Loucy (cell line): ENCODE data around the gene MFAP3L.

Source experiments
- H2AFZ ChIP-seq: fragments of 200-600 bp; sonication (generic); 2 replicates; pipeline ENCODE4 v1.6.0; 2016; ENCODE audit warnings: antibody characterized with exemption, mild to moderate bottlenecking, low read length, moderate library complexity
- H3F3A ChIP-seq: fragments of 200-600 bp; 2 replicates; pipeline ENCODE4 v1.6.0; 2016; ENCODE audit warnings: antibody characterized with exemption, low read depth, mild to moderate bottlenecking
- H3K27me3 ChIP-seq: fragments of 200-600 bp; sonication (generic); 2 replicates; pipeline ENCODE4 v1.6.1; 2014; ENCODE audit warnings: low read length, mild to moderate bottlenecking; ENCODE audit not compliant: insufficient read depth, poor library complexity, severe bottlenecking
- H3K36me3 ChIP-seq: fragments of 200-600 bp; sonication (generic); 2 replicates; pipeline ENCODE4 v1.6.1; 2016; ENCODE audit warnings: low read length; ENCODE audit not compliant: insufficient read depth
- H3K4me1 ChIP-seq: fragments of 200-600 bp; sonication (generic); 2 replicates; pipeline ENCODE4 v1.5.1; 2014; ENCODE audit warnings: low read length, mild to moderate bottlenecking; ENCODE audit not compliant: insufficient read depth, poor library complexity, severe bottlenecking
- H3K4me2 ChIP-seq: fragments of 200-600 bp; sonication (generic); 2 replicates; pipeline ENCODE4 v1.6.0; 2014; ENCODE audit warnings: antibody characterized with exemption, low read length, low read depth, mild to moderate bottlenecking; ENCODE audit not compliant: poor library complexity, severe bottlenecking
- H3K4me3 ChIP-seq: fragments of 200-600 bp; sonication (generic); 2 replicates; pipeline ENCODE4 v1.5.1; 2014; ENCODE audit warnings: low read length, mild to moderate bottlenecking, mixed read lengths; ENCODE audit not compliant: poor library complexity, severe bottlenecking
- H3K79me2 ChIP-seq: fragments of 200-600 bp; sonication (generic); 2 replicates; pipeline ENCODE4 v1.6.1; 2014; ENCODE audit warnings: low read length; ENCODE audit not compliant: insufficient read depth
- H3K9ac ChIP-seq: fragments of 200-600 bp; sonication (generic); 2 replicates; pipeline ENCODE4 v1.6.0; 2014; ENCODE audit warnings: mild to moderate bottlenecking, low read depth, low read length, moderate library complexity; ENCODE audit not compliant: poor library complexity, severe bottlenecking
- H3K9me2 ChIP-seq: fragments of 200-600 bp; sonication (generic); replicated peaks from 2 replicates; pipeline ENCODE4 v1.6.1; 2016; ENCODE audit warnings: low read depth, low read length, mixed read lengths
- H3K9me3 ChIP-seq: fragments of 200-600 bp; sonication (generic); 2 replicates; pipeline ENCODE4 v1.6.1; 2014; ENCODE audit warnings: mild to moderate bottlenecking, antibody characterized with exemption, low read length, low read depth; ENCODE audit not compliant: insufficient read depth
- H4K20me1 ChIP-seq: fragments of 200-600 bp; sonication (generic); 2 replicates; pipeline ENCODE4 v1.6.0; 2014; ENCODE audit warnings: antibody characterized with exemption, low read length, mild to moderate bottlenecking; ENCODE audit not compliant: insufficient read depth, poor library complexity, severe bottlenecking
- EZH2phosphoT487 ChIP-seq: fragments of 200-600 bp; IDR thresholded peaks from 2 replicates; pipeline ENCODE4 v1.6.1; 2018; ENCODE audit warnings: antibody characterized with exemption, mild to moderate bottlenecking, moderate library complexity, borderline replicate concordance
- TF ChIP-seq, protein P1 (sequence below): fragments of 200-600 bp; sonication (generic); conservative IDR thresholded peaks from 2 replicates; pipeline ENCODE4 v1.5.1; 2014; ENCODE audit warnings: mild to moderate bottlenecking, antibody characterized with exemption, low read length

MFAP3L gene

DNA sequence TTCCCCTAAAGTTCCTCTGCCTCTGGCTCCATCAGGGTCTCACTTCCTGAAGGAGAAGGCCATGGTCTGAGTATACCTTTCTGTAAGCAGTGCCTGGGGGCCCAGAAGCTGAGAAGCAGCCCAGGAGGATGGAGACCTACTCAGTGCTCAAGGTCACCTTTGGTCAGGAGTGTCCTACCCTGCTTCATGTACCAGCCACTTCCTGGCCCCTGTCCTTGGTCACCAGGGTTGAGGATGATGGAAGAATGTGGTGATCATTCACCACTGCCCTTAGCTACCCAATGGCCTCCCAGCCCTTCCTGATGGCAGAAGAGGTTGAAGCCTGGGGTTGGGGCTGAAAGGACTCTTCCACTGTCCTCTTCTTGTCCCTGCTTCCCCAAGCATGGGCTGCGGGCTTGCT is 9.0 kb upstream of the MFAP3L start:
- no peaks in the 10 kb centered on the region for H3K9me3 ChIP-seq
- TF ChIP-seq, protein P1, sequence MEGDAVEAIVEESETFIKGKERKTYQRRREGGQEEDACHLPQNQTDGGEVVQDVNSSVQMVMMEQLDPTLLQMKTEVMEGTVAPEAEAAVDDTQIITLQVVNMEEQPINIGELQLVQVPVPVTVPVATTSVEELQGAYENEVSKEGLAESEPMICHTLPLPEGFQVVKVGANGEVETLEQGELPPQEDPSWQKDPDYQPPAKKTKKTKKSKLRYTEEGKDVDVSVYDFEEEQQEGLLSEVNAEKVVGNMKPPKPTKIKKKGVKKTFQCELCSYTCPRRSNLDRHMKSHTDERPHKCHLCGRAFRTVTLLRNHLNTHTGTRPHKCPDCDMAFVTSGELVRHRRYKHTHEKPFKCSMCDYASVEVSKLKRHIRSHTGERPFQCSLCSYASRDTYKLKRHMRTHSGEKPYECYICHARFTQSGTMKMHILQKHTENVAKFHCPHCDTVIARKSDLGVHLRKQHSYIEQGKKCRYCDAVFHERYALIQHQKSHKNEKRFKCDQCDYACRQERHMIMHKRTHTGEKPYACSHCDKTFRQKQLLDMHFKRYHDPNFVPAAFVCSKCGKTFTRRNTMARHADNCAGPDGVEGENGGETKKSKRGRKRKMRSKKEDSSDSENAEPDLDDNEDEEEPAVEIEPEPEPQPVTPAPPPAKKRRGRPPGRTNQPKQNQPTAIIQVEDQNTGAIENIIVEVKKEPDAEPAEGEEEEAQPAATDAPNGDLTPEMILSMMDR = no peak
- no peak for TF ChIP-seq EZH2phosphoT487
- H3K27me3 ChIP-seq = no peaks in the 10 kb centered on the region
- no peaks in the 10 kb centered on the region for H4K20me1 ChIP-seq
- H3K9me2 ChIP-seq = no peaks in the 10 kb centered on the region
- no peaks in the 10 kb centered on the region for H3K79me2 ChIP-seq
- no peak overlapping the region for H3K9ac ChIP-seq
- H3K36me3 ChIP-seq = no peaks in the 10 kb centered on the region
- no peak overlapping the region for H3K4me3 ChIP-seq
- H2AFZ ChIP-seq = no peak overlapping the region
- no peak overlapping the region for H3K4me2 ChIP-seq
- H3F3A ChIP-seq = no peaks in the 10 kb centered on the region
- no peaks in the 10 kb centered on the region for H3K4me1 ChIP-seq

DNA sequence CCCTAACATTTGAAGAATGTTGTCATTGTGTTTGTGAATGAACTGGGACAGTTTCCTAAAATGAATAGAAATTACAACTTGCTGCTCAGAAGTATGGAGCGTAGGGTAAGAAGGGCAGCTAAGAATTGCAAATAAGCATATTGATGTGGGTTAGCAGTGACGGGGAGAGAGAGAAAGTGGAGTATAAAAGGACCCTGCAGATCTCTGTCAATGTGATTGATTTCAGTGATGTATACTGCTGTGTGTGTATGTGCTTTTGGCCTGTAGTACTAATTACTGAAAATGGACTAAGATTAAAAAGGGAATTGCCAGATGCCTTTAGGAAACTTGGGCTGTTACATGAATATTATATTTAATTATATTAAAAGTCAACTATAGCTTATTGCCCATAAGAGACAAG is 7.8 kb upstream of the MFAP3L start:
- no peak overlapping the region for H3K9ac ChIP-seq
- no peaks in the 10 kb centered on the region for H3K27me3 ChIP-seq
- no peaks in the 10 kb centered on the region for H3K9me3 ChIP-seq
- no peaks in the 10 kb centered on the region for H4K20me1 ChIP-seq
- no peak overlapping the region for H2AFZ ChIP-seq
- no peak overlapping the region for H3K4me2 ChIP-seq
- no peaks in the 10 kb centered on the region for H3F3A ChIP-seq
- H3K9me2 ChIP-seq = no peaks in the 10 kb centered on the region
- H3K4me1 ChIP-seq = no peaks in the 10 kb centered on the region
- H3K79me2 ChIP-seq = no peaks in the 10 kb centered on the region
- H3K4me3 ChIP-seq = no peak overlapping the region
- no peak for TF ChIP-seq EZH2phosphoT487
- TF ChIP-seq, protein P1 = no peak
- H3K36me3 ChIP-seq = no peaks in the 10 kb centered on the region

DNA sequence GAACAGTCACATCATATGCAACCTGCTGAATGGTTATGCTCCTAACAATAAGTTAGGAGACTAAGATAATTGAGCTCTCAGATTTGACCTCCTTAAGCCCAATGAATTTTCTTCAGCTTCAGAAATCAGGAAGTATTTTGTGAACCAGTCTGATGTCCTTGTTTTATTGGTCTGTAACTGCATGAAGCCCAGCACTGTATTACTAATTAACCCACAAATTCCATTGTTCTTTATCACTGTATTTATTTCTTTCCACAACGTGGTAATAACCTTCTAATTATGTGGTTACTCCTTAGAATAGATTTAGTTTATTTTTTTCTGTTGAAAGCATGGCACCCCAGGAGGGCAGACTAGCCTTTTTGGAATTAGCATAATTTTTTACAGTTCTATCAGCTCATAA is 3.9 kb upstream of the MFAP3L start:
- no peaks in the 10 kb centered on the region for H3K27me3 ChIP-seq
- H3K79me2 ChIP-seq = no peaks in the 10 kb centered on the region
- H3K36me3 ChIP-seq = no peaks in the 10 kb centered on the region
- H3K4me3 ChIP-seq = no peak overlapping the region
- no peaks in the 10 kb centered on the region for H3K9me2 ChIP-seq
- no peak for TF ChIP-seq EZH2phosphoT487
- TF ChIP-seq, protein P1 = no peak
- H4K20me1 ChIP-seq = no peaks in the 10 kb centered on the region
- H3K4me2 ChIP-seq = no peak overlapping the region
- H3K4me1 ChIP-seq = no peaks in the 10 kb centered on the region
- H3F3A ChIP-seq = no peaks in the 10 kb centered on the region
- H3K9me3 ChIP-seq = no peaks in the 10 kb centered on the region
- no peak overlapping the region for H2AFZ ChIP-seq
- no peak overlapping the region for H3K9ac ChIP-seq
